Upper lobe of right lung (tissue), 1 donor: ENCODE measurements around the gene STEAP1. TPM values are rescaled to one million over a fixed set of nuclear protein-coding genes. Genes with fewer than 3 reads are reported as not detected.

ENCODE experiments used
- ATAC-seq: fragments of 200-7000 bp; cut with Tn5 transposase; one replicate; pipeline ENCODE4 v1.9.1; 2020; ENCODE audit warnings: mild to moderate bottlenecking, moderate library complexity
- DNase-seq: peaks from one replicate; pipeline ENCODE4 v3.0.0-alpha.2; 2020
- H3K27ac ChIP-seq: fragments of 200-600 bp; one replicate; pipeline ENCODE4 v1.8.0; 2022
- H3K27me3 ChIP-seq: fragments of 200-600 bp; one replicate; pipeline ENCODE4 v1.8.0; 2022; ENCODE audit warnings: mild to moderate bottlenecking
- H3K36me3 ChIP-seq: fragments of 200-600 bp; one replicate; pipeline ENCODE4 v1.8.0; 2022
- H3K4me1 ChIP-seq: fragments of 200-600 bp; one replicate; pipeline ENCODE4 v1.8.0; 2022
- H3K4me3 ChIP-seq: fragments of 200-600 bp; one replicate; pipeline ENCODE4 v1.8.0; 2022; ENCODE audit warnings: mild to moderate bottlenecking
- H3K9me3 ChIP-seq: fragments of 200-600 bp; one replicate; pipeline ENCODE4 v1.8.0; 2022
- intact Hi-C: fragments of 100-400 bp; cut with DNase I; formaldehyde crosslinking; loops from one replicate; pipeline ENCODE4 v1.11.0; 2022
- total RNA-seq: library from RNA; stranded (reverse); fragmentation: NEBNext Ultra II Directional; extraction: Animal tissue kit (Norgen Biotek cat#: 25700); gene quantifications from one replicate; pipeline ENCODE4 v1.2.1, GENCODE V29; 2021
- TF ChIP-seq, protein P1 (sequence below): fragments of 200-600 bp; IDR thresholded peaks from one replicate; pipeline ENCODE4 v1.8.0; 2022; ENCODE audit warnings: antibody characterized with exemption
- donor health status: DM: no; HTN: yes; CAD: no; lungs with severe emphysema.

STEAP1 gene
- total RNA-seq, 1 donor from 2014 or later = 5.7 TPM

DNA sequence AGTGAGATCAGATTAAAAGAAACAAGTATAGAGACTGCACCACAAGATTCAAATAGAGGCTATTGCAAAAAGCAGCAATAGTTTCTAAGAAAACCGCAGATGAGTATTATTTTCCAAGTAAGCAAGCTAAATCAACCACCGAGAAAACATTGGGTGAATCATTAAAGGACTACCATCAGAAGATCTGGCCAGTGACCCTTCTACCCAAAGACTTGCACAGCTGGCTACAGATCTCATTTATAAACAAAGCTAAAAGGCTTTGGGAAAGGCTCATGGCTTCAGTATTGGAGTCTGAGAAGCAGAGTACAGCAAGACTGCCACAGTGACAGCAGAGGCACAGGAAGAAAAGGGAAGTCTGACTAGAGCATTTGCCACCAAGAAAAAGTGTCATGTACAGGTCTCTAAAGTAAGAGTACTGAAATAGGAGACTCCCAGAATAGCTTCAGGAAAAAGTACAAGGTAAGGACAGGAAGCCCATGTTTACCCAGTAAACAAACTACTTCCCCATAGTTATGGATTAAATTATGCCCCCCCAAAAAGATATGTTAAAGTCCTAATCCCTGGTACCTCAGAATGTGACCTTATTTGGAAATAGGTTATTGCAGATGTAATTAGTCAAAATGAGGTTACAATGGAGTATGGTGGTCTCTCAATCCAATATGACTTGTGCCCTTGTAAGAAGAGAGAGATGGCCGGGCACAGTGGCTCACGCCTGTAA is 19.0 kb downstream of the STEAP1 start:
- Histone ChIP-seq H3K4me3 (no peak overlapping the region), H3K27ac (no peak overlapping the region), H3K9me3 (no peaks in the 10 kb centered on the region), H3K36me3 (no peaks in the 10 kb centered on the region), H3K4me1 (no peaks in the 10 kb centered on the region), H3K27me3 (no peaks in the 10 kb centered on the region)
- TF ChIP-seq, protein P1, sequence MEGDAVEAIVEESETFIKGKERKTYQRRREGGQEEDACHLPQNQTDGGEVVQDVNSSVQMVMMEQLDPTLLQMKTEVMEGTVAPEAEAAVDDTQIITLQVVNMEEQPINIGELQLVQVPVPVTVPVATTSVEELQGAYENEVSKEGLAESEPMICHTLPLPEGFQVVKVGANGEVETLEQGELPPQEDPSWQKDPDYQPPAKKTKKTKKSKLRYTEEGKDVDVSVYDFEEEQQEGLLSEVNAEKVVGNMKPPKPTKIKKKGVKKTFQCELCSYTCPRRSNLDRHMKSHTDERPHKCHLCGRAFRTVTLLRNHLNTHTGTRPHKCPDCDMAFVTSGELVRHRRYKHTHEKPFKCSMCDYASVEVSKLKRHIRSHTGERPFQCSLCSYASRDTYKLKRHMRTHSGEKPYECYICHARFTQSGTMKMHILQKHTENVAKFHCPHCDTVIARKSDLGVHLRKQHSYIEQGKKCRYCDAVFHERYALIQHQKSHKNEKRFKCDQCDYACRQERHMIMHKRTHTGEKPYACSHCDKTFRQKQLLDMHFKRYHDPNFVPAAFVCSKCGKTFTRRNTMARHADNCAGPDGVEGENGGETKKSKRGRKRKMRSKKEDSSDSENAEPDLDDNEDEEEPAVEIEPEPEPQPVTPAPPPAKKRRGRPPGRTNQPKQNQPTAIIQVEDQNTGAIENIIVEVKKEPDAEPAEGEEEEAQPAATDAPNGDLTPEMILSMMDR = no peak
- intact Hi-C loops = no loop called here
- DNase-seq = no peak
- no peak for ATAC-seq

DNA sequence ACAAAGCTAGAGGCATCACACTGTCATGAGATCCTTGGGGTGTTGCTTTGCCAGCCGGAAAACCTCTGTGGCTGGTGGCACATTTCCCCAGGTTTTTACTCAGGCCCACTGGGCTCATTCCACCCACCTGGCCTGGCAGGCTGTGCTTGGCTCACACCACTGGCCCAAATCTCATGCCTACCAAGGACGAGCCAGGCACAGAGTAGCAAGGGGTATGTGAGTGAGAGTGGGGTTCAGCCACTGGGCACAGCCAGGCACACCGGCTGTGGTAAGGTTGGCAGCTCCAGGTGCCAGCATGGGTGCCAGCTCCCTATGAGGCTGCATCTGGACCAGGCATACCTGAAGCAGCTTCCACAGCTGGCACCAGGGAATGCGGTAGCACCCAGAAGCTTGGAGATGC is 21.4 kb downstream of the STEAP1 start:
- peaks cover 3% of the 10 kb centered on the region for H3K4me1 ChIP-seq
- no peaks in the 10 kb centered on the region for H3K27me3 ChIP-seq
- H3K27ac ChIP-seq = no peak overlapping the region
- DNase-seq (no peak), ATAC-seq (peak; percentile 21)
- intact Hi-C loops = no loop called here
- H3K36me3 ChIP-seq = no peaks in the 10 kb centered on the region
- H3K4me3 ChIP-seq = no peak overlapping the region
- TF ChIP-seq, protein P1 = no peak
- H3K9me3 ChIP-seq = no peaks in the 10 kb centered on the region

DNA sequence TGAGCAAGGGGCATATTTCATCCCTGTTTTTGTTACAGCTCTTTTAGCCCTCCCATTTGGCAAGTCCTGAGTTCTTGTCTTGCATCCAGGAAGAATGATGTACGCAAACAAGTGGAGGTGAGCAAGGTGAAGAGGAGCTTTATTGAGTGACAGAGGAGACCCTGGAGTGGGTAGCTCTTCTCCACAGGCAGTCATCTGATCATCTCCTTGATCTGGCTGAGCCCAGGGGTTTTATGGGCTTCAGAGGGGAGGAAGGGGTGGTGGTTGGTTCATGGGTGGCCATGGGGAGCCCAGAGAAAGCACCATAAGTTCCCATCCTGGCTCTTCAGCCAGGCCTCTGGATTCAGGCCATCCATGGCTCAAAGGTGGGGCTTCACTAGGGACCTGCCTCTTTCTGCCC is 21.9 kb downstream of the STEAP1 start:
- no peaks in the 10 kb centered on the region for H3K9me3 ChIP-seq
- H3K27ac ChIP-seq = no peak overlapping the region
- TF ChIP-seq, protein P1 = no peak
- peaks cover 3% of the 10 kb centered on the region for H3K4me1 ChIP-seq
- no peak for DNase-seq
- H3K27me3 ChIP-seq = no peaks in the 10 kb centered on the region
- intact Hi-C loops = no loop called here
- no peak for ATAC-seq
- H3K36me3 ChIP-seq = no peaks in the 10 kb centered on the region
- H3K4me3 ChIP-seq = no peak overlapping the region

DNA sequence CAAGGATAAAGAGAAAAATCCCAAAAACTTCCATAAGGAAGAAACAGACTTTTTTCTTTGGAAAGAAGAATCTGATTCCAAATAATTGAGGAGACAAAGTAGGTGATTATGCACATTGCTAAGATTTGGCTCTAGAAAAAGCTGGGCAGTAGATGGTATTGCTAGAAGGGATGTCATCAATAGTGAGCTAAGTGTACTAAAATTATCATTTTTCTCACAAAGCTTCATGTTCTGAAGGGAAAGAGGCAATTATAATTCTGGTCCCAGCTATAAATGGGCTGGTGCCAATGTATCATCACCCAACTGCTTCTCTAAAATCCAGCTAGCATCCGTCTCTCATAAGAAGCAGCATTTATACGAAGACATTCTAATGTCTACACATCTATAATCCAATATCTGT is 23.9 kb downstream of the STEAP1 start:
- intact Hi-C loops = no loop called here
- DNase-seq = no peak
- ATAC-seq = no peak

DNA sequence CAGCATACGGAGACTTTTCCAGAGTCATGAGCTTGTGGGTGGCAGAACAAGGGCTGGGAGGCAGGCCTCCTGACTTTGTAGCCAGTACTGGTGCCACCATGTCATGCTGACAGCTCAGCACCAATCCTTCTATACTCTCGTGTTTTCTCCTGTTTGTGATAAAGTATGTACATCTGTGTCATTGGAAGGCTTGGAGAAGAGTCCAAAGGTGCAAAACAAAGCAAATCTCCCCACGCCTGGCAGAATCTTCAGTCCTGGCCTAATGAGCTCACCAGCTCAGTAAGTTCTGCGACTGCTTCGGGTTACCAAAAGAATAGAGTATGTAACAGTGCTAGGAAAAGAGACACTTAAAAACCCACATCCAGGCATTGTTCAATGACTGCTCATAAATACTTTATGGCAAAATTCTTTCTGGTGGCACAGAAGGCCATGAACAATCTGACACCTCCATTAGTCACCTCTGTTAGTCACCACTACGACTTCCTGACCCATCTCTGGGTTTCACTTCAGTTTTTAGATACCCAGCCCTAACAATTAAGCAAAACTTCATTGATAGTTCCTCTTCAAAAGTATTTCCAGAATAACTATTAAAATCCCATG is 24.5 kb downstream of the STEAP1 start:
- intact Hi-C loops = no loop called here
- TF ChIP-seq, protein P1 = no peak
- peak; percentile 59 for ATAC-seq

More for the DNA sequence above, 23.9 kb downstream of the STEAP1 start:
- Histone ChIP-seq H3K9me3 (no peaks in the 10 kb centered on the region), H3K4me1 (peaks cover 3% of the 10 kb centered on the region), H3K36me3 (no peaks in the 10 kb centered on the region), H3K27me3 (no peaks in the 10 kb centered on the region), H3K27ac (no peak overlapping the region), H3K4me3 (no peak overlapping the region)
- TF ChIP-seq, protein P1 = no peak

More for the DNA sequence above, 24.5 kb downstream of the STEAP1 start:
- no peak overlapping the region for H3K27ac ChIP-seq
- H3K4me1 ChIP-seq = peaks cover 3% of the 10 kb centered on the region
- no peaks in the 10 kb centered on the region for H3K9me3 ChIP-seq
- H3K4me3 ChIP-seq = no peak overlapping the region
- H3K27me3 ChIP-seq = no peaks in the 10 kb centered on the region
- no peaks in the 10 kb centered on the region for H3K36me3 ChIP-seq
- DNase-seq = no peak
